RKO (cell line): ENCODE results near the gene NSUN5.
"Not testable (repeated sequence)": the region's sequence is repeated elsewhere in the genome, so short reads cannot be mapped to it uniquely, and the experiment has no call there.

ENCODE experiments used
- DNase-seq: peaks from one replicate; pipeline ENCODE4 v3.0.0-alpha.2; 2016; ENCODE audit warnings: low spot score

The NSUN5 gene

GRCh38 chr7:73325424-73325823 is 16.8 kb upstream of the NSUN5 start:
- not testable (repeated sequence) for DNase-seq

GRCh38 chr7:73324081-73324845 is 15.6 kb upstream of the NSUN5 start:
- DNase-seq: peak; percentile 46

- not testable (repeated sequence) for DNase-seq
These were observed 14.9 kb upstream of the NSUN5 start for GRCh38 chr7:73323434-73324080.

GRCh38 chr7:73320009-73320408 is 11.4 kb upstream of the NSUN5 start:
- not testable (repeated sequence) for DNase-seq

GRCh38 chr7:73319541-73319940 is 10.9 kb upstream of the NSUN5 start:
- DNase-seq: not testable (repeated sequence)

- not testable (repeated sequence) for DNase-seq
These were observed 10.1 kb upstream of the NSUN5 start for GRCh38 chr7:73318656-73319204.

- no peak for DNase-seq
These were observed 7.9 kb upstream of the NSUN5 start for GRCh38 chr7:73316521-73316920.

GRCh38 chr7:73314271-73314670 is 5.6 kb upstream of the NSUN5 start:
- DNase-seq: no peak

GRCh38 chr7:73313521-73313906 is 4.9 kb upstream of the NSUN5 start:
- no peak for DNase-seq

GRCh38 chr7:73312831-73313520 is 4.3 kb upstream of the NSUN5 start:
- no peak for DNase-seq

- not testable (repeated sequence) for DNase-seq
These were observed 2.8 kb upstream of the NSUN5 start for GRCh38 chr7:73311421-73311820.

- DNase-seq: no peak
These were observed 457 bp downstream of the NSUN5 start for GRCh38 chr7:73308074-73308664.

- no peak for DNase-seq
These were observed 1.2 kb downstream of the NSUN5 start for GRCh38 chr7:73307436-73307835.

- DNase-seq: not testable (repeated sequence)
These were observed 3.8 kb downstream of the NSUN5 start for GRCh38 chr7:73304612-73305387.

GRCh38 chr7:73304071-73304470 is 4.6 kb downstream of the NSUN5 start:
- DNase-seq: no peak

- DNase-seq: no peak
These were observed 5.1 kb downstream of the NSUN5 start for GRCh38 chr7:73303546-73303945.

GRCh38 chr7:73302846-73303245 is 5.8 kb downstream of the NSUN5 start:
- not testable (repeated sequence) for DNase-seq

- DNase-seq: not testable (repeated sequence)
These were observed 7.5 kb downstream of the NSUN5 start for GRCh38 chr7:73301108-73301507.

GRCh38 chr7:73299812-73300211 is 8.8 kb downstream of the NSUN5 start:
- DNase-seq: not testable (repeated sequence)

- not testable (repeated sequence) for DNase-seq
These were observed 10.9 kb downstream of the NSUN5 start for GRCh38 chr7:73297706-73298105.

- DNase-seq: not testable (repeated sequence)
These were observed 11.4 kb downstream of the NSUN5 start for GRCh38 chr7:73297235-73297634.
